Upper lobe of left lung (tissue), 4 donors: ENCODE data around the gene CDH11.

Experiments
- EP300 ChIP-seq, 4 donors: sonication (generic); formaldehyde crosslinking; IDR thresholded peaks; one replicate each; pipeline ENCODE4 v1.5.1; 2017; ENCODE audit warnings: antibody characterized with exemption in 4 of 4, control low read depth in 2 of 4
- POLR2A ChIP-seq, 4 donors: fragments of 450-650 bp; IDR thresholded peaks; one replicate each; pipeline ENCODE4 v1.5.1; 2016 to 2017; ENCODE audit warnings: antibody characterized with exemption in 4 of 4, mild to moderate bottlenecking in 2 of 4
- TF ChIP-seq, protein P1 (sequence below), 6 experiments: fragments of 450-650 bp in 4 of 6; fragments of 200-600 bp in 2 of 6; sonication (generic) in 2 of 6; IDR thresholded peaks; one replicate each; pipeline ENCODE4 v1.5.1; 2016 to 2019; ENCODE audit warnings: antibody characterized with exemption in 6 of 6

- no peak for TF ChIP-seq POLR2A (IDR thresholded peaks at IDR 0.05)
- TF ChIP-seq, protein P1, sequence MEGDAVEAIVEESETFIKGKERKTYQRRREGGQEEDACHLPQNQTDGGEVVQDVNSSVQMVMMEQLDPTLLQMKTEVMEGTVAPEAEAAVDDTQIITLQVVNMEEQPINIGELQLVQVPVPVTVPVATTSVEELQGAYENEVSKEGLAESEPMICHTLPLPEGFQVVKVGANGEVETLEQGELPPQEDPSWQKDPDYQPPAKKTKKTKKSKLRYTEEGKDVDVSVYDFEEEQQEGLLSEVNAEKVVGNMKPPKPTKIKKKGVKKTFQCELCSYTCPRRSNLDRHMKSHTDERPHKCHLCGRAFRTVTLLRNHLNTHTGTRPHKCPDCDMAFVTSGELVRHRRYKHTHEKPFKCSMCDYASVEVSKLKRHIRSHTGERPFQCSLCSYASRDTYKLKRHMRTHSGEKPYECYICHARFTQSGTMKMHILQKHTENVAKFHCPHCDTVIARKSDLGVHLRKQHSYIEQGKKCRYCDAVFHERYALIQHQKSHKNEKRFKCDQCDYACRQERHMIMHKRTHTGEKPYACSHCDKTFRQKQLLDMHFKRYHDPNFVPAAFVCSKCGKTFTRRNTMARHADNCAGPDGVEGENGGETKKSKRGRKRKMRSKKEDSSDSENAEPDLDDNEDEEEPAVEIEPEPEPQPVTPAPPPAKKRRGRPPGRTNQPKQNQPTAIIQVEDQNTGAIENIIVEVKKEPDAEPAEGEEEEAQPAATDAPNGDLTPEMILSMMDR (IDR thresholded peaks at IDR 0.05) = no peak
- TF ChIP-seq EP300 (IDR thresholded peaks at IDR 0.05) = no peak
Measured at GRCh38 chr16:65070831-65071432, 50.9 kb downstream of the CDH11 start.
